ENCODE measurements around the gene CCDC157.
"Not testable (repeated sequence)": the region's sequence is repeated elsewhere in the genome, so short reads cannot be mapped to it uniquely, and the experiment has no call there.

CCDC157 gene

GRCh38 chr22:30392661-30393321 is 36.0 kb downstream of the CCDC157 start:
- no peak for DNase-seq

DNA sequence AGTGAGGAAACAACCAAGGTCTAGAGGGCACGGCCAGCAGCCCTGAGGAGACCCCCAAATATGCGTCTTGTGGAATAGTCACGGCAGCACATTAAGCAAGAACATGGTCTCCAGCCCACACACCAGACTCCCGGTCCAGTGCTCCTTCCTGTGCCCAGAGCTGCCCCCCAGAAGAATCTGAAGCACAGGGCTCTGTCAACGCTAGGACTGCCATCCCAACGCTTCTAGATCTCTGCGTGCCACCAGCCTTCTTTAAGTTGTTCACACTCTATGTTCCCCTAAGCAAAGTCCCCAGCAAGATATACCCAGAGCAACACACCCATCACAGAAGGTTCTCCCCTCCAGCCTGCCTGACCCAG is 36.5 kb downstream of the CCDC157 start:
- no peak for DNase-seq

DNA sequence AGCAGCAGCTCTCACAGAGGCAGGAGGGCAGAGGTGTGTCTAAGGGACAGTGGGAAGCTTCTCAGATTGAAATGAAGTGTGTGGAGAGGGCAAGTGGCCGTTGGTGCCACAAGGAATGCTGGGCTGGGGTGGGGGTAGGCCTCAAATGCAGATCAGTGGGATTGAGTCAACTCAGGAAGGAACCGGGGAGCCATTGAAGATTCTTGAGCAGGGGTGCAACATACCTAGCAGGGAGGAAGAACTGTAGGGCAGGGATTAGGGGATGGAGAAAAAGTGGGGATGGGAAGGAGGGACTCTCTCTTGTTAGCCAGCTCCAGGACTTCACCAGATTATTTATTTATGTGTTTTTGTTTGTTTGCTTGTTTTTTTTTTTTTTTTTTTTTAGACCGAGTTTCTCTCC is 37.1 kb downstream of the CCDC157 start:
- DNase-seq: no peak

GRCh38 chr22:30396871-30397655 is 40.3 kb downstream of the CCDC157 start, which contains the start of gene SEC14L2:
TSS of gene SEC14L2 (plus strand) at chr22:30397018. CDS start at chr22:30397117, 99 bp downstream.
- no peak for DNase-seq

- no peak for DNase-seq
These were observed 41.1 kb downstream of the CCDC157 start for GRCh38 chr22:30397656-30398635.

DNA sequence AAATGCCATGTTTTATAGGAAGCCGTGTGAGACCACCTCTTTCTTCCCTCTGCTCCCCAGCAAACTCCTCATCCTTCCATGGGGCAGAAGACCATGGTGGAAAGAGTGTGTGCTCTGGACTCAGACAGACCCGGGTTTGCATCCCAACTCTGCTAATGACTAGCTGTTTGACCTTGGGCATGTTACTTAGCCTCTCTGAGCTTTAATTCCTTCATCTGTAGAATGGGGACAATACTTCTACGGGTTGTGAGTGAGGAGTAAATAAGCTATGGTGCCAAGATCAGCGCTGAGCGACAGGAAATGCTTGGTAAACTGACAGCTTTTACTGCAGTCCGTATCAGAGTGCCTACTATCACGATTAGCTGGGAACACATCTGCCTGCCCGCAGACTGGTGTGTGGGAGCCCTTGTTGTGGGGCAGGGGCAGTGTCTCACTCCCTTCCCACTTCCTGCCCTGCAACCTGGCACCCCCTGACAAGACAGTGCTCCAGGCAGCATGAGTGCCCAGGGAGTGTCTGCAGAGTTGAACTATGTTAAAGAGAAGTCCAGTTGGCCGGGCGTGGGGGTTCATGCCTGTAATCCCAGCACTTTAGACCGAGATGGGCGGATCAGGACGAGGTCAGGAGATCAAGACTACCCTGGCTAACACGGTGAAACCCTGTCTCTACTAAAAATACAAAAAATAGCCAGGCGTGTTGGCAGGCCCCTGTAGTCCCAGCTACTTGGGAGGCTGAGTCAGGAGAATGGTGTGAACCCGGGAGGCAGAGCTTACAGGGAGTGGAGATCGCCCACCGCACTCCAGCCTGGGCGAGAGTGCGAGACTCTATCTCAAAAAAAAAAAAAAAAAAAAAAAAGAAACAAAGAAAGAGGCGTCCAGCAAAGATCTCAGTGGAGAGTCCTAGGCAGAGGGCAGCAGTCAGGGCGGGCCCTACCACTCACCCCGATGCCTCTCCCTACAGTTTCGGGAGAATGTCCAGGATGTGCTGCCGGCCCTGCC is 42.2 kb downstream of the CCDC157 start:
- DNase-seq: no peak

DNA sequence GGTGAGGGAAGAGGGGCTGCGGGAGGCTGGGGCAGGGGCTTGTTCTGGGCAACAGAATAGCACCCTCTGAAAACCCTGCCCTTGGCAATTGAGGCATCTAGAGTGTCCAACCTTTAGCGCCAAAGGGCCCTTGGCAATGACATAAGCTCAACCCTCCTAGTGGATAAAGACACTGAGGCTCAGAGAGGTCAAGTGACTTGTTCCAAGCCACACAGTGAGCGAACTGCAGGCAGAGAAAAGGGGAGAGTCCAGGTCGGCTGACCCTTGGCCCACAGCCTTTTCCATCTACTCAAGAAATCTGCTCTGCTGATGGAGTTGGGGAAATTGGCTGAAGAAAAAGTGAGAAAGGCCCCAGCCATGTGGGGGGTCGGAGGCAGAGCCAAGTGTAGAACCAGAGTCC is 42.9 kb downstream of the CCDC157 start:
- DNase-seq: no peak

GRCh38 chr22:30400159-30400558 is 43.4 kb downstream of the CCDC157 start:
- DNase-seq: no peak

DNA sequence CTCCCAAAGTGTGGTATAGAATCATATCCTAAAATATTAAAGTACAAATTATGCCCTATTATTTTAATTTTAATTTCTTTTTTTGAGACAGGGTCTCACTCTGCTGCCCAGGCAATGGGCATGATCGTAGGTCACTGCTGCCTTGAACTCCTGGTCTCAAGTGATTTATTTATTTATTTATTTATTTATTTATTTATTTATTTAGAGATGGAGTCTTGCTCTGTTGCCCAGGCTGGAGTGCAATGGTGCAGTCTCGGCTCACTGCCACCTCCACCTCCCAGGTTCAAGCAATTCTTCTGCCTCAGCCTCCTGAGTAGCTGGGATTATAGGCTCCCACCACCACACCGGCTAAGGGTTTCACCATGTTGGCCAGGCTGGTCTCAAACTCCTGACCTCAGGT is 44.2 kb downstream of the CCDC157 start:
- DNase-seq: not testable (repeated sequence)

- DNase-seq: no peak
These were observed 45.4 kb downstream of the CCDC157 start for GRCh38 chr22:30402028-30402765.

- DNase-seq: not testable (repeated sequence)
These were observed 45.9 kb downstream of the CCDC157 start for GRCh38 chr22:30402766-30403104.

DNA sequence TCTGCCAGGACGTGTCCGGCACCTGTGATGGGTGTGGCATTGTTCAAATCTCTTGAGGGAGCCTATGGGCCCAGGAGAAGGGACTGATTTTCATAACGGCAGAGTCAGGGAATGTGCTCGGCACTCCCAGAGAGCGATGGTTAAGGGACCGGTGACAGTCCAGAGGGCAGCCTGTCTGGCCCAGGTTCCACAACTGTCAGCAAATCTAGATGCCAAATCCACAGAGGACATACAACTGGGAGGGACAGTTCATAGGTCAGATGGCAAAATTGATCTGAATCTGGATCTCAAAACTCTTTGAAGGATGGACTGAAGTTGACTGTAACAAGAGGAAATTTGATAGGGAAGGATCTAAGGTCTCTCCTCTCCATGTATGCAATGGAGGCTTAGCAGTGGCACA is 47.5 kb downstream of the CCDC157 start:
- no peak for DNase-seq

- DNase-seq: no peak
These were observed 48.9 kb downstream of the CCDC157 start for GRCh38 chr22:30405731-30406130.

DNA sequence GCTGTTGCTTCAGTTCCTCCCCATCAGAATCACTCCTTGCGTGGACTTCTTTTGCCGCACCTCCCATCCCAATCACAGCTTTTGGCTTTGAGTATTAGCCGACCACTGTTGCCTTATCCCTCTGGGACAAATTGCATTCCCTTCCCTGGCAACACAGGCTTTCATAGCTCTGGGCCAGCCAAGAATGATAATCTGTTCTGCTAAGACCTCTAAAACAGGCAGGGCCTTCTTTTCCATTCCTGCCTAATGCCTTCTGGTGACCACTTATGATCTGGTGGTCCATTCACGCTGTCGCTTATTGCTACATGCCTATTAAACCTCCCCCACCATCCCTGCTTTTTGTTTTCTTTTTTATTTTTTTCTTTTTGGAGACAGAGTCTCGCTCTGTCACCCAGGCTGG is 49.6 kb downstream of the CCDC157 start:
- no peak for DNase-seq

- DNase-seq: peak in 1 of 2 donors; percentile 58
These were observed 51.7 kb downstream of the CCDC157 start for GRCh38 chr22:30408388-30409102.

GRCh38 chr22:30411780-30412179 is 55.0 kb downstream of the CCDC157 start:
- no peak for DNase-seq

DNA sequence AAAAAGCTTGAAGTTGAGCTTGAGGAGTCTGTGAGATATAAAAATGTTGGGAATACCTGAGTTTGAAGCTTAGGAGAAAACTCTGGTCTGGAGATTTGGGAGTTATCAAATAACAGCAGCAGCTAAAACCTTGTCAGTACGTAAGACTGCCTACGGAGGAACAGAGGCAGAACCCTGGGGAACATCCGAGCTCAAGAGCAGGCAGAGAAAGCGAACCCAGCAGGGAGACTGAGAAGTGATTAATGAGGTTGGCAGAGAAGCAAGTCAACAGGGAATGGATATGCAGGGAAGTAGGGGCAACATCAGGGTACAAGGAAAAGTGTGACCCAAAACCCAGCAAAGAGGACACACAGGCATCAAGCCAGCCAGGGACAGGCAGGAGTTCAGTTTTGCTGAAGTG is 56.2 kb downstream of the CCDC157 start:
- DNase-seq: no peak

GRCh38 chr22:30413745-30414524 is 57.1 kb downstream of the CCDC157 start:
- DNase-seq: no peak

DNA sequence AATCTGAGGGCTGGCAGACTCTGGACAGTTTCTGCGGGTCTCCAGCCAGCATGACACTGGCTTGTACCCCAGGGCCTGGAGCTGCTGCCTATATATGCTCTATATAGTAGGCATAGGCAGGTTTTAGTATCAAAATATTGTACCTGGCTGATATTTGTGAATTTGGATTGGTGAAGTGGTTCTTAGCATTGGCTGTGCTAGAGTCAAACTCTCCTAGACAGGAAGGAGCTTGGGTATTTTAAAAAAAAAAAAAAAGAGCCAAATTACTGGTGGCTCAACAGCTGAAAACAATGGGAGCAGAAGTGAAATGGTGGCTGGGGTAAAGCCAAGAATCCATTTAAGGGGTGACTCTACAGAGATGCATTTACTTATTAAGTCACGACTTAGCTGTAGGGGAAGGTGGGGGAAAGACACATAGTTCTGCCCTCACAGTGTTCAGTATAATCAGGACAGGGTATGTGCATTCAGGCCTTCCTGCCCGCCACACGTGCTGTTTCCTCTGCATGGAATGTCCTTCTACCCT is 57.8 kb downstream of the CCDC157 start:
- DNase-seq: no peak

- DNase-seq: no peak
These were observed 59.6 kb downstream of the CCDC157 start for GRCh38 chr22:30416403-30416802.
